H9 (cell line): ENCODE results near the gene HORMAD2. TPM values are rescaled to one million over a fixed set of nuclear protein-coding genes. Genes with fewer than 3 reads are reported as not detected.

Experiments
- DNase-seq: peaks from one replicate; pipeline ENCODE4 v3.0.0-alpha.2; 2017
- H2AFZ ChIP-seq: one replicate; pipeline ENCODE4 v1.6.1; 2013; ENCODE audit warnings: mild to moderate bottlenecking, low read length, control low read depth, moderate library complexity
- H2AK5ac ChIP-seq: 2 replicates; pipeline ENCODE4 v1.6.1; 2013; ENCODE audit warnings: low read length, control low read depth, mixed read lengths; ENCODE audit not compliant: insufficient read length
- H2BK120ac ChIP-seq: one replicate; pipeline ENCODE4 v1.6.1; 2013; ENCODE audit warnings: low read depth, mild to moderate bottlenecking, low read length, control low read depth, inconsistent platforms; ENCODE audit not compliant: poor library complexity, severe bottlenecking
- H2BK12ac ChIP-seq: 2 replicates; pipeline ENCODE4 v1.6.1; 2013; ENCODE audit warnings: low read length, control low read depth, mixed read lengths, low read depth; ENCODE audit not compliant: insufficient read length
- H2BK15ac ChIP-seq: 2 replicates; pipeline ENCODE4 v1.6.1; 2013; ENCODE audit warnings: low read depth, low read length, control low read depth
- H2BK20ac ChIP-seq: one replicate; pipeline ENCODE4 v1.6.1; 2013; ENCODE audit warnings: low read depth, mild to moderate bottlenecking, low read length, control low read depth, inconsistent platforms; ENCODE audit not compliant: poor library complexity, severe bottlenecking
- H2BK5ac ChIP-seq: 2 replicates; pipeline ENCODE4 v1.6.1; 2013; ENCODE audit warnings: low read length, control low read depth, mixed read lengths; ENCODE audit not compliant: insufficient read length
- H3K14ac ChIP-seq: 2 replicates; pipeline ENCODE4 v1.6.1; 2013; ENCODE audit warnings: low read length, control low read depth; ENCODE audit not compliant: insufficient read depth
- H3K18ac ChIP-seq: 2 replicates; pipeline ENCODE4 v1.6.1; 2013; ENCODE audit warnings: low read depth, mild to moderate bottlenecking, mixed read lengths, low read length, control low read depth; ENCODE audit not compliant: insufficient read length
- H3K23ac ChIP-seq: 2 replicates; pipeline ENCODE4 v1.6.1; 2013; ENCODE audit warnings: low read length, control low read depth, mixed read lengths, low read depth; ENCODE audit not compliant: insufficient read length
- H3K23me2 ChIP-seq: 2 replicates; pipeline ENCODE4 v1.6.1; 2013; ENCODE audit warnings: low read depth, mild to moderate bottlenecking, mixed read lengths, low read length, control low read depth; ENCODE audit not compliant: insufficient read length, poor library complexity, severe bottlenecking
- H3K27ac ChIP-seq: 2 replicates; pipeline ENCODE4 v1.5.1; 2013; ENCODE audit warnings: low read length, control low read depth, mixed read lengths, low read depth; ENCODE audit not compliant: insufficient read length
- H3K27me3 ChIP-seq: 2 replicates; pipeline ENCODE4 v1.6.1; 2013; ENCODE audit warnings: low read length, control low read depth, inconsistent platforms; ENCODE audit not compliant: insufficient read depth
- H3K4ac ChIP-seq: 2 replicates; pipeline ENCODE4 v1.6.1; 2013; ENCODE audit warnings: low read depth, mild to moderate bottlenecking, control low read depth, inconsistent platforms, low read length, moderate library complexity
- H3K4me1 ChIP-seq: 2 replicates; pipeline ENCODE4 v1.6.1; 2013; ENCODE audit warnings: low read length, control low read depth, inconsistent platforms; ENCODE audit not compliant: insufficient read depth
- H3K4me2 ChIP-seq: 2 replicates; pipeline ENCODE4 v1.6.1; 2013; ENCODE audit warnings: low read length, control low read depth, mixed read lengths; ENCODE audit not compliant: insufficient read length, insufficient read depth
- H3K56ac ChIP-seq: 2 replicates; pipeline ENCODE4 v1.6.1; 2013; ENCODE audit warnings: low read depth, mild to moderate bottlenecking, mixed read lengths, low read length, control low read depth; ENCODE audit not compliant: insufficient read length
- H3K79me1 ChIP-seq: 2 replicates; pipeline ENCODE4 v1.6.1; 2013; ENCODE audit warnings: low read depth, mild to moderate bottlenecking, moderate library complexity, low read length, control low read depth, inconsistent platforms; ENCODE audit not compliant: insufficient read depth, poor library complexity, severe bottlenecking
- H3K79me2 ChIP-seq: 2 replicates; pipeline ENCODE4 v1.6.1; 2013; ENCODE audit warnings: low read length, control low read depth, inconsistent platforms; ENCODE audit not compliant: insufficient read depth
- H3K9ac ChIP-seq: 2 replicates; pipeline ENCODE4 v1.6.1; 2013; ENCODE audit warnings: low read length, control low read depth, mixed read lengths; ENCODE audit not compliant: insufficient read length; ENCODE audit errors: extremely low read depth
- H3K9me3 ChIP-seq: one replicate; pipeline ENCODE4 v1.6.1; 2013; ENCODE audit warnings: low read depth, low read length, inconsistent platforms; ENCODE audit not compliant: control insufficient read depth
- H3T11ph ChIP-seq: one replicate; pipeline ENCODE4 v1.6.1; 2013; ENCODE audit warnings: mild to moderate bottlenecking, low read length, control low read depth, inconsistent platforms
- H4K20me1 ChIP-seq: one replicate; pipeline ENCODE4 v1.6.1; 2013; ENCODE audit not compliant: control insufficient read depth, insufficient read length, insufficient read depth
- H4K5ac ChIP-seq: 2 replicates; pipeline ENCODE4 v1.6.1; 2013; ENCODE audit warnings: low read depth, mild to moderate bottlenecking, mixed read lengths, low read length, control low read depth; ENCODE audit not compliant: insufficient read length
- H4K8ac ChIP-seq: replicated peaks from 2 replicates; pipeline ENCODE4 v1.6.1; 2013; ENCODE audit warnings: low read length, control low read depth, mixed read lengths, low read depth; ENCODE audit not compliant: insufficient read length
- H4K91ac ChIP-seq: 2 replicates; pipeline ENCODE4 v1.6.1; 2013; ENCODE audit warnings: low read depth, mild to moderate bottlenecking, moderate library complexity, mixed read lengths, low read length, control low read depth; ENCODE audit not compliant: insufficient read length
- H3K27ac Mint-ChIP-seq, 3 experiments: 2 replicates in 2 of 3; 3 replicates in 1 of 3; pipeline ENCODE4 v1.8.0; 2020 to 2021; ENCODE audit warnings: mixed read lengths in 3 of 3, mild to moderate bottlenecking in 1 of 3, moderate library complexity in 1 of 3
- H3K27me3 Mint-ChIP-seq: 2 replicates; pipeline ENCODE4 v1.8.0; 2021; ENCODE audit warnings: low read depth, mild to moderate bottlenecking, moderate library complexity, mixed read lengths
- H3K36me3 Mint-ChIP-seq, 3 experiments: 2 replicates in 2 of 3; 3 replicates in 1 of 3; pipeline ENCODE4 v1.8.0; 2020 to 2021; ENCODE audit warnings: low read depth in 3 of 3, mixed read lengths in 3 of 3; ENCODE audit not compliant: insufficient read depth in 1 of 3
- H3K4me1 Mint-ChIP-seq, 2 experiments: 2 replicates each; pipeline ENCODE4 v1.8.0; 2020; ENCODE audit warnings: mixed read lengths in 2 of 2
- H3K4me3 Mint-ChIP-seq, 2 experiments: 2 replicates in 1 of 2; 3 replicates in 1 of 2; pipeline ENCODE4 v1.8.0; 2020 to 2021; ENCODE audit warnings: mild to moderate bottlenecking in 2 of 2, mixed read lengths in 2 of 2, moderate library complexity in 1 of 2
- H3K9me3 Mint-ChIP-seq, 2 experiments: 2 replicates in 1 of 2; 3 replicates in 1 of 2; pipeline ENCODE4 v1.8.0; 2020; ENCODE audit warnings: mild to moderate bottlenecking in 2 of 2, mixed read lengths in 2 of 2, moderate library complexity in 1 of 2
- CTCF ChIP-seq: fragments of 200-600 bp; sonication (generic); conservative IDR thresholded peaks from 3 replicates; pipeline ENCODE4 v1.8.0; 2021; ENCODE audit warnings: antibody characterized with exemption, mild to moderate bottlenecking
- WGBS: extraction: QIAGEN DNeasy Blood & Tissue Kit; methylation state at CpG from one replicate; pipeline ENCODE4 v1.1.7; 2013; ENCODE audit warnings: missing lambda C conversion rate, low lambda C conversion rate, mixed read lengths; ENCODE audit not compliant: insufficient read length; ENCODE audit errors: extremely low coverage; 5-methylcytosine and 5-hydroxymethylcytosine counted together
- total RNA-seq: library from RNA; stranded (reverse); gene quantifications from 2 replicates; pipeline ENCODE4 v1.2.1, GENCODE V29; 2021

HORMAD2 gene
- total RNA-seq, 1 experiment from 2014 or later, result not detected

DNA sequence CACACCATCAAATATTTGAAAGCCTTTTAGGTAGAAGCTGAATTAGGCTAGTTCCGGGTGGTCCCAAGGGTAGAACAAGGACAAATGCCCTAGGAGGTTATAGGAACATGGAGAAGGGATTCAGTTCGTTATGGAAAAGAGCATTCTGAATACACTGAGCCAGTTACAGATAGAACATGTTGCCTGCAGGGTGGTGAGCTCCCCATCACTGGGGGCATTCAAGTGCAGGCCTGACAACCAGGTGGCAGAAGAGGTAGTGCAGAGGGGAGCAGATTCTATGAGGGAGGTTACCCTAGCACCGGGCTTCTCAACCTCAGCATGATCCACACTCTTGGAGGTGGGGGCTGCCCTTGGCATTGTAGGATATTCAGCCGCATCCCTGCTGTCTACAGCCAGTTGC, 142.1 kb downstream of the HORMAD2 start:
- Histone ChIP-seq H3K14ac (no peak overlapping the region), H3K23ac (no peak overlapping the region), H3K4me2 (no peak overlapping the region), H3K27ac (no peak overlapping the region), H2AK5ac (no peak overlapping the region), H2BK15ac (no peak overlapping the region), H3K18ac (no peak overlapping the region), H3K79me2 (no peaks in the 10 kb centered on the region), H4K91ac (no peak overlapping the region), H3K23me2 (no peaks in the 10 kb centered on the region), H3K4me1 (no peaks in the 10 kb centered on the region), H3K4ac (no peak overlapping the region), H2AFZ (no peak overlapping the region), H3K27me3 (no peaks in the 10 kb centered on the region), H3K9me3 (no peaks in the 10 kb centered on the region), H2BK20ac (no peak overlapping the region), H2BK12ac (no peak overlapping the region), H4K5ac (no peak overlapping the region), H3T11ph (no peak overlapping the region), H2BK120ac (no peak overlapping the region), H2BK5ac (no peak overlapping the region), H3K9ac (no peak overlapping the region), H4K20me1 (no peaks in the 10 kb centered on the region), H4K8ac (no peak overlapping the region), H3K79me1 (no peaks in the 10 kb centered on the region), H3K56ac (no peak overlapping the region)
- no peak overlapping the region for H3K4me3 Mint-ChIP-seq
- H3K4me1 Mint-ChIP-seq, result peaks cover 3 to 7% of the 10 kb centered on the region in 2 experiments; a peak in 3 of 4 replicates
- no peak for TF ChIP-seq CTCF
- DNase-seq, result no peak
- H3K27ac Mint-ChIP-seq, result no peak overlapping the region
- peaks cover 10% of the 10 kb centered on the region for H3K27me3 Mint-ChIP-seq
- no peaks in the 10 kb centered on the region for H3K9me3 Mint-ChIP-seq
- WGBS, result no CpG with 5 or more reads among the region's 4 CpGs
- no peaks in the 10 kb centered on the region for H3K36me3 Mint-ChIP-seq
